Embryonic facial prominence (tissue), 1 donor: ENCODE data around the gene FLT4.
A peak's percentile ranks its signal among the peaks of the same experiment; 100 is the strongest.

ENCODE experiments used
- DNase-seq: peaks from one replicate; pipeline ENCODE4 v3.0.0-alpha.2; 2016; ENCODE audit errors: extremely low spot score

FLT4 gene

GRCh38 chr5:180607861-180608571 is 41.4 kb downstream of the FLT4 start:
- no peak for DNase-seq

- peak; percentile 36 for DNase-seq
Measured at GRCh38 chr5:180606215-180606785, 43.1 kb downstream of the FLT4 start.

GRCh38 chr5:180605554-180606214 is 43.7 kb downstream of the FLT4 start:
- DNase-seq: no peak

GRCh38 chr5:180604271-180604670 is 45.1 kb downstream of the FLT4 start:
- no peak for DNase-seq

- DNase-seq: no peak
Measured at GRCh38 chr5:180603076-180603594, 46.3 kb downstream of the FLT4 start.

GRCh38 chr5:180602481-180603075 is 46.8 kb downstream of the FLT4 start:
- DNase-seq: no peak

GRCh38 chr5:180601591-180602480 is 47.6 kb downstream of the FLT4 start:
- no peak for DNase-seq

- DNase-seq: no peak
Measured at GRCh38 chr5:180600554-180601041, 48.8 kb downstream of the FLT4 start.

GRCh38 chr5:180599981-180600553 is 49.3 kb downstream of the FLT4 start:
- DNase-seq: no peak

GRCh38 chr5:180599590-180599914 is 49.8 kb downstream of the FLT4 start:
- no peak for DNase-seq

GRCh38 chr5:180598797-180599589 is 50.4 kb downstream of the FLT4 start:
- no peak for DNase-seq

GRCh38 chr5:180598316-180598701 is 51.1 kb downstream of the FLT4 start:
- no peak for DNase-seq

GRCh38 chr5:180596668-180597231 is 52.6 kb downstream of the FLT4 start:
- no peak for DNase-seq

GRCh38 chr5:180596115-180596667 is 53.2 kb downstream of the FLT4 start:
- DNase-seq: no peak

- no peak for DNase-seq
Measured at GRCh38 chr5:180595381-180596114, 53.9 kb downstream of the FLT4 start.

- DNase-seq: no peak
Measured at GRCh38 chr5:180595046-180595379, 54.4 kb downstream of the FLT4 start.

- no peak for DNase-seq
Measured at GRCh38 chr5:180594311-180595045, 54.9 kb downstream of the FLT4 start.

GRCh38 chr5:180593446-180594206 is 55.8 kb downstream of the FLT4 start:
- no peak for DNase-seq
